Activated CD4-positive, alpha-beta T cell treated with anti-CD3 and anti-CD28 coated beads, Interleukin-2, amount 10 ng/mL, durations not matched to agents 24 days and 14 days (primary cell): Measurements from ENCODE around the gene GMDS. TPM values are rescaled to one million over a fixed set of nuclear protein-coding genes. Genes with fewer than 3 reads are reported as not detected.

Experiments used
- DNase-seq: peaks from one replicate; pipeline ENCODE4 v3.0.0; 2022
- H3K27ac Mint-ChIP-seq: one replicate; pipeline ENCODE4 v1.8.0; 2022; ENCODE audit warnings: mild to moderate bottlenecking, mixed read lengths
- H3K27me3 Mint-ChIP-seq: one replicate; pipeline ENCODE4 v1.8.0; 2022; ENCODE audit warnings: mixed read lengths
- H3K36me3 Mint-ChIP-seq: one replicate; pipeline ENCODE4 v1.8.0; 2022; ENCODE audit warnings: low read depth, mild to moderate bottlenecking, mixed read lengths
- H3K4me1 Mint-ChIP-seq: one replicate; pipeline ENCODE4 v1.8.0; 2021; ENCODE audit warnings: mixed read lengths
- H3K4me3 Mint-ChIP-seq: one replicate; pipeline ENCODE4 v1.8.0; 2022; ENCODE audit warnings: mild to moderate bottlenecking, moderate library complexity, mixed read lengths
- H3K9me3 Mint-ChIP-seq: one replicate; pipeline ENCODE4 v1.8.0; 2021; ENCODE audit warnings: mixed read lengths
- intact Hi-C: fragments of 100-400 bp; cut with micrococcal nuclease; formaldehyde crosslinking; loops from one replicate; pipeline ENCODE4 v1.15.1; 2023
- total RNA-seq: library from RNA; stranded (reverse); gene quantifications from 2 replicates; pipeline ENCODE4 v1.2.3, GENCODE V29; 2022

GMDS gene
- total RNA-seq, 1 donor from 2014 or later, result 47.4 TPM

DNA sequence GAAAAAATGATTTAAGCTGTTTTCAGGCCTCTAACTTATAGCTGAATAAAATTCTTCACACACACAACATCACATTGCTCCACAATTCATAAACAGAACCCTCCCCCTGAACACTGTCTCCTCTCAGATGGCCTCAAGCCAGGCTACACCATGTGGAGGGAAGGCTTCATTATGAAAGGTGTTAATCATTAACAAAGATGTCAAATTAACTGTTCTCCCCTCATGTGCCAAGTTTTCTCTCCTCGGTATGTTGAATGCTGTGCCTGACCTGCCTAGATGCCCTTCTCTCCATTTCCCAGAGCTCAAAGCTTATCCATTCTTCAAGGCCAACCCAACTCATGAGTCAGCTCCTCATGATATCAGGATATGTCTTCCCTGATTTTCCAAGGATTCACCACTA, 210.4 kb downstream of the GMDS start:
- intact Hi-C loops, result no loop called here
- Mint-ChIP-seq H3K4me1 (peaks cover 28% of the 10 kb centered on the region), H3K9me3 (no peaks in the 10 kb centered on the region), H3K27ac (no peak overlapping the region), H3K27me3 (peaks cover 8% of the 10 kb centered on the region), H3K4me3 (no peak overlapping the region), H3K36me3 (peaks cover 1% of the 10 kb centered on the region)
- no peak for DNase-seq

DNA sequence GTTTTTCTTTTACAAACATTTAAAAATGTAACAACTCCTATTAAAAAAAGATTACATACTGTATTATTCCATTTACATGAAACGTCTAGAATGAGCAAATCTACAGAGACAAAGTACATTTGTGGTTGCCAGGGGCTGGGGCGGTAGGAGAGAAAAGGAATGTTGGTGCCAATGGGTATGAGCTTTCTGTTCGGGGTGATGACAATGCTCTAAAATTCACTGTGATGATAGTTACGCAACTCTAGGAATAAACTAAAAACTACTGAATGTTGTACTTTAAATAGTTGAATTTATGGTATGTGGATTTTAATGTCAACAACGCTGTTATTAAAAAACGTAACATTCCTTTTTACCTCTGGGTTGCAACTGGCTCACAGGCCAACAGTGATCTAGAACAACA, 211.1 kb downstream of the GMDS start:
- no peak for DNase-seq
- Mint-ChIP-seq H3K4me3 (no peak overlapping the region), H3K27me3 (peaks cover 8% of the 10 kb centered on the region), H3K36me3 (peaks cover 1% of the 10 kb centered on the region), H3K9me3 (no peaks in the 10 kb centered on the region), H3K27ac (no peak overlapping the region), H3K4me1 (peaks cover 28% of the 10 kb centered on the region)
- intact Hi-C loops, result no loop called here

DNA sequence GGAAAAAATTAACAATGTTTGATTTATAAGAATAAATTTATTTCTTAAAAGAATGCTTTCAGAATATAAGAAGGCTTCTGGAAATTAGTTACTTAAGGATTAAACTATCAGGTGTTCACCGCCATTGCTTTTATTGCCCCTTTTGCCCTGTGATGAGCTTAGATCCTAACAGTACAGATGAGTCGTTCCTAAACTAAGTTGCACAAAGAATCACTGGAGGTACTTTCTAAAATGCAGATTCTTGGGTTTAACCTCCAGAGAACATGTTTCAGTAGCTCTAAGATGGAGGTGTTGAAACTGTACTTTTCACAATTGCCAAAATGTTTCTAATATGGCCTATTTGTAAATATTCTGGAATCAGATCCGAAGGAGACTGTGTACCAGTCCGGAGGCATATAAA, 211.9 kb downstream of the GMDS start:
- intact Hi-C loops, result loop anchor here (1.0 kb wide), 1 partner anchor 48 kb away; no protein-coding TSS in a partner anchor
- no peak overlapping the region for H3K4me3 Mint-ChIP-seq
- H3K36me3 Mint-ChIP-seq, result peaks cover 1% of the 10 kb centered on the region
- peaks cover 26% of the 10 kb centered on the region for H3K4me1 Mint-ChIP-seq
- H3K9me3 Mint-ChIP-seq, result no peaks in the 10 kb centered on the region
- H3K27me3 Mint-ChIP-seq, result peaks cover 7% of the 10 kb centered on the region
- H3K27ac Mint-ChIP-seq, result no peak overlapping the region
- no peak for DNase-seq

DNA sequence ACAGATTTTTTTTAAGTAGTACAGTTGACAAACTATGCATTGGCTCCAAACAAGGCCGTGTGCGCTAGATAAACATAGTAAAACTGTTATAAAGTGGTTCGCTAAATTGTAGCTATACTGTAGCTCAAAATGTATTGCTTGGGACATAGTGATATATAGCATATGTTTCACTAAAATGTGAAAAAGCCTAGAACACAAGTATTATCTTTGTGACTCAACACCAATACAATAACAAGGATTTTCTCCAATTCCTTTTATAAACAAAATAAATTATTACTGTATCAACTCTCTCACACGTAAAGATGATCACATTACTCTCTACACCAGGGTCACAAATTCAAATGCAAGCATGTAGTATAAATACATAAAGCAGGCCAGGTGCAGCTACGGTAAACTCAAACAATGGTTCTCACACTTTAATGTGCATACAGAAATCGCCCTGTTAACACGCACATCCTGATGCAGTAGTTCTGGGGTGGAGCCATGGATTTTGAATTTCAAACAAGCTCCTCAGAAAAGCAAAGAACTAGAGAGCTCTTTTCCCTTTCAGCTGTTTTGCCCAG, 214.6 kb downstream of the GMDS start:
- Mint-ChIP-seq H3K4me3 (no peak overlapping the region), H3K9me3 (no peaks in the 10 kb centered on the region), H3K4me1 (peaks cover 14% of the 10 kb centered on the region), H3K36me3 (no peaks in the 10 kb centered on the region), H3K27ac (no peak overlapping the region), H3K27me3 (no peaks in the 10 kb centered on the region)
- intact Hi-C loops, result no loop called here
- no peak for DNase-seq

DNA sequence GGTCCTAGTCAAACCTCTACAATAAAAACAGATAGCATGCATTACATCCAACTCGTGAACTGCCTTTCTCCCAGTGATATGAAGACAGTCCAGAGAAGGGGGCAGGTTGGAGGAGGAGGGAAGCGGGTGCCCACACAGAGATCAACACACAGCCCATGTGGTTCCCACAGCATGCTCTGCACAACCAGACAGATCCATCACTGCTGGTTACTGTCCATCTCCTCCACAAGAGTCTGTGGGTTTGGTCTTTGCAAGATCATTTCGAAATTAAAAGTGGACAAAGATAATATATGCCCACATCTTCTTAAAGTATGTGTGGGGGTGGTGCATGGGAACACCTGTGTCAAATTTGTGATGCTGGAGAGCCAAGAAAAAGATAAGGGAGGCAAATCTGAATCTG, 215.5 kb downstream of the GMDS start:
- Mint-ChIP-seq H3K4me3 (no peak overlapping the region), H3K36me3 (no peaks in the 10 kb centered on the region), H3K27me3 (no peaks in the 10 kb centered on the region), H3K27ac (no peak overlapping the region), H3K4me1 (peaks cover 11% of the 10 kb centered on the region), H3K9me3 (no peaks in the 10 kb centered on the region)
- DNase-seq, result no peak
- intact Hi-C loops, result no loop called here

DNA sequence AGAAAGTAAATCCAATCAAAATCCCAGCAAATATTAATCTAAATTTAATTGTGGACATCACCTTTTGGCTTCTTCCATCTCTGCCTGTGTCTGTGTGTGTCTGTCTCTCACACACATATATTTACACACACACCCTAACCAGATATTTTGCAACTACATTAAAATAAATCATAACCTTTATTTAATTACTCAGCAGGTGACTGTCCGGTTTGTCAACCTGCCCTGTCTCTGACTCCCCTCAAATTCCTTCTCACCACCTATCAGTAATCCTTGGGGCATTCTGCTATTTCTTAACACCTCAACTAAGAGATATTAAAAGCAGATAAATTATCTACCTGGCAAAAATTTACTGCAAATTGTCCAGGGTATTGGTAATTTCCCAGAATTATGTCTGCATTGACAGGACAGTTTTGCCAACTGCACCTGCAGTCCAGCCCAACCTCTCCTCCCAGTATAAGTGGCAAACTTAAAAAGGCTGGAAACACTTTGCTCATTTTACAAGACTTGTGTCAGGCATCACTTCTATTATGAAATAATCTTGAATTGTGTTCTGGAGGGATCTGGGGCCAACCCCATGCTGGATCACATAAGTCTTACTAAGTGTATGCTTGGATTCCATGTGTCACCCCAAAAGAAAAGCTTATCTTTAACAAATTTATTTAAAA, 216.1 kb downstream of the GMDS start:
- peaks cover 11% of the 10 kb centered on the region for H3K4me1 Mint-ChIP-seq

DNA sequence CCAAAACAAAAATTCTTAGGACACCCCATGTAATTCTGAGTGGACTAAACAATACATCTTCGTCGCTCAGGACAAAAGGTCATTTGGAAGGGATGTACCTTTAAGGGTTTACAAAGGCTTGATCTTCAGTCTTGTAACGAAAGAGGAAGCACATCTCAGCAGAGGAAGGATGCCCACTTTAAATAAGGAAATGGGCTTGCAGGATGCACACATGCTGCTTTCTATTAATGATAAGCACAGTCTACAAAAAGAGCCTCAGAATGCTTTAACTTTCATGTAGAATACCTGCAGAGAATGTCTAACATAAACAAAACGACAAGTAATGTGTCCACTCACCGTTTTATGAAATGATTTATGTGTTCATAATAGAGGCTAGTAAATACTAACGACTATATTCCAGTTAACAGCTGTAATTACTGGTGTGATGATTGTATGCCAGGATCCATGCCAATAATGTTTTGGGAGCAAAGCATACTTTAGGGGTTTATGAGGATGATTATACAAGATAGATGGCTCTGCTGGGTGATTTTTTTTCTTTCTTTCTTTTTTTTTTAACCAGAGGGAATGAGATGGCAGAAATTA, 216.9 kb downstream of the GMDS start:
- Mint-ChIP-seq H3K4me1 (peaks cover 8% of the 10 kb centered on the region), H3K36me3 (no peaks in the 10 kb centered on the region), H3K4me3 (no peak overlapping the region), H3K9me3 (no peaks in the 10 kb centered on the region), H3K27ac (no peak overlapping the region), H3K27me3 (peaks cover 6% of the 10 kb centered on the region)
- DNase-seq, result no peak
- intact Hi-C loops, result no loop called here

More for the DNA sequence above, 216.1 kb downstream of the GMDS start:
- Mint-ChIP-seq H3K27me3 (peaks cover under 1% of the 10 kb centered on the region), H3K27ac (no peak overlapping the region), H3K36me3 (no peaks in the 10 kb centered on the region), H3K4me3 (no peak overlapping the region), H3K9me3 (no peaks in the 10 kb centered on the region)
- intact Hi-C loops, result no loop called here
- no peak for DNase-seq

DNA sequence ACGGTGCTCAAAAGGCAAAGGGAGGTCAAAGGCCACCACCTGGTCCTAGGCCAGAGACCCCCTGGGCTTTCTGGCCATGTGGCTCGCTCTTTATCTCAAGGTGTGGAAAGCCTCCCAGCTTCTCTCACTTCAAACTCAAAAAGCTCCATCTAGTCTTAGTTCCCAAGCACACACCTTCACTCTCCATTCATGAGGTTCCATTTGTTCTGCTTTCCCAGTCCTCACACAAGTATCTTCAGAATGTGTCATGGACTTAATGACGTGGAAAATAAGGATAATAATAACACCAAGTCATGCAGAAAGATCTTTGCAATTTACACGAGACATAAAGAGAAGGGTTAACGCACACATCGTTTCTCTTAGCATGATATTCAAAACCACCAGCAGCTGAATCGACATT, 219.3 kb downstream of the GMDS start:
- no peak for DNase-seq
- no peaks in the 10 kb centered on the region for H3K9me3 Mint-ChIP-seq
- peaks cover 7% of the 10 kb centered on the region for H3K4me1 Mint-ChIP-seq
- H3K27ac Mint-ChIP-seq, result no peak overlapping the region
- H3K4me3 Mint-ChIP-seq, result no peak overlapping the region
- intact Hi-C loops, result no loop called here
- peaks cover 10% of the 10 kb centered on the region for H3K27me3 Mint-ChIP-seq
- no peaks in the 10 kb centered on the region for H3K36me3 Mint-ChIP-seq

DNA sequence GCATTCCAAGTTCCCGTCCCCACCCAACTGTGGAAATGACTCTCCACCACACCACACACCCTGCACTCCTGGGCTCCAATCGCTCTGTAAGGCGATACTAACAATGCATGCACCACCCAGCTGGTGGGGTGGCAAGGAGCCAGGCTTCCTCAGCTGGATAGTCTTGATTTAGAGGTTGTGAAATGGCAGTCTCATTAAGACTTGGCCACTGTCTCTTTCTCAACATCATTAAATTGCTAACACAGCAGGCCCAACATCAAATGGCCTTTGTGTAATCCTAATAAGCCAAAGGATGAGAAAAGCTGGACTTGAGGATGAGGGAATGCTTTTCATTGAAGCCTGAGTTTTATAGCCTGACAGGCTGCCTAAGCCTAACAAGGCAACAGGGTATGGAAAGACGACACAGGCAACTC, 223.7 kb downstream of the GMDS start:
- Mint-ChIP-seq H3K4me3 (no peak overlapping the region), H3K4me1 (peaks cover 4% of the 10 kb centered on the region), H3K9me3 (no peaks in the 10 kb centered on the region), H3K36me3 (no peaks in the 10 kb centered on the region), H3K27ac (no peak overlapping the region), H3K27me3 (peaks cover 10% of the 10 kb centered on the region)
- intact Hi-C loops, result no loop called here
- no peak for DNase-seq

DNA sequence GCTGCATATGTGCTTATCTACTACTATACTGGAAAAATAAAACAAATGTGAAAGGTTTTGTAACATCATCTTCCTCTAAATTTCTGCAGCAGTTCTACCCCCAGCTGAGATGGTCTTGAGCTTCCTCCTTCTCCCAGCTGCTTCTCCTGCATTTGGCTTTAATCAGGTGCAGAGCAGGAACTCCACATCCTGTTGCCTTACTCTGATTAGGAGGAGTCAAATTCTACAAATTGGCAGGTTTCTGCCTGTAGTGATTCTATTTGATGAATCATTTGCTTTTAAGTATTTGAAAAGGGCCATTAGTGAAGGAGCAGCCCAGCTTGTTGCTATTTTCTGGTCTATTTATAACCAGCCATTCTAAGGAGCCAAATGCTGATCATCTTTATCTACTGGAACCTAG, 224.5 kb downstream of the GMDS start:
- Mint-ChIP-seq H3K4me1 (peaks cover 4% of the 10 kb centered on the region), H3K9me3 (no peaks in the 10 kb centered on the region), H3K27ac (no peak overlapping the region), H3K4me3 (no peak overlapping the region), H3K36me3 (no peaks in the 10 kb centered on the region), H3K27me3 (peaks cover 10% of the 10 kb centered on the region)
- intact Hi-C loops, result no loop called here
- DNase-seq, result no peak

DNA sequence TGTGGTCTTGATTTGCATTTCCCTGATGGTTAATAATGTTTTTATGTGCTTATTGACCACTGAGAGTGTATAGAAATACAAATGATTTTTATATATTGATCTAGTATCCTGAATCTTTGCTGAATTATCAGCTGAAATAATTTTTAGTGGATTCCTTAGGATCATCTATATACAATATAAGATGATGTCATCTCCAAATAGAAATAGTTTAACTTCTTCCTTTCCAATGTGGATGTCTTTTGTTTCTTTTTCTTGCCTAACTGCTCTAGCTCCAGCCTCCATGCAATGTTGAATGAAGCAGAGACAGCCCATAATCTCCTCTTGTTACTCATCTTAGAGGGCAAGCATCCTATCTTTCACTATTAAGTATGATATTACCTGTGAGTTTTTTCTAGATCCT, 226.4 kb downstream of the GMDS start:
- Mint-ChIP-seq H3K27ac (no peak overlapping the region), H3K9me3 (peaks cover 11% of the 10 kb centered on the region), H3K27me3 (peaks cover 8% of the 10 kb centered on the region), H3K4me3 (no peak overlapping the region), H3K4me1 (peaks cover 4% of the 10 kb centered on the region), H3K36me3 (no peaks in the 10 kb centered on the region)
- DNase-seq, result no peak
- intact Hi-C loops, result no loop called here

DNA sequence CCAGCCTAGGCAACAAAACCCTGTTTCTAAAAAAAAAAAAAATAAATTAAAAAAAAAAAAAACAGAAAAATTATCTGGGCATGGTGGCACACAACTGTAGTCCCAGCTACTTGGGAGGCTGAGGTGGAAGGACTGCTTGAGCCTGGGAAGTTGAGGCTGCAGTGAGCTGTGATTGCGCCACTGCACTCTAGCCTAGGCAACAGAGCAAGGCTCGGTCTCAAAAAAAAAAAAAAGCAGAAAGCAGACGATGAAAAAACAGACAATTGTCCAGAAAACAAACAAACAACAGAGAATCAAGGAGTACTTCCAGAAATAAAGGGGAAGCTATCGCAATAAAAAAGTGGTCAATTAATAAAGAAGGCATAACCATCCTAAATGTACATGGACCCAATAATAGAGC, 229.4 kb downstream of the GMDS start:
- Mint-ChIP-seq H3K36me3 (no peaks in the 10 kb centered on the region), H3K4me3 (no peak overlapping the region), H3K9me3 (peaks cover 14% of the 10 kb centered on the region), H3K4me1 (peaks cover 2% of the 10 kb centered on the region), H3K27me3 (no peaks in the 10 kb centered on the region), H3K27ac (no peak overlapping the region)
- intact Hi-C loops, result no loop called here
- DNase-seq, result no peak

DNA sequence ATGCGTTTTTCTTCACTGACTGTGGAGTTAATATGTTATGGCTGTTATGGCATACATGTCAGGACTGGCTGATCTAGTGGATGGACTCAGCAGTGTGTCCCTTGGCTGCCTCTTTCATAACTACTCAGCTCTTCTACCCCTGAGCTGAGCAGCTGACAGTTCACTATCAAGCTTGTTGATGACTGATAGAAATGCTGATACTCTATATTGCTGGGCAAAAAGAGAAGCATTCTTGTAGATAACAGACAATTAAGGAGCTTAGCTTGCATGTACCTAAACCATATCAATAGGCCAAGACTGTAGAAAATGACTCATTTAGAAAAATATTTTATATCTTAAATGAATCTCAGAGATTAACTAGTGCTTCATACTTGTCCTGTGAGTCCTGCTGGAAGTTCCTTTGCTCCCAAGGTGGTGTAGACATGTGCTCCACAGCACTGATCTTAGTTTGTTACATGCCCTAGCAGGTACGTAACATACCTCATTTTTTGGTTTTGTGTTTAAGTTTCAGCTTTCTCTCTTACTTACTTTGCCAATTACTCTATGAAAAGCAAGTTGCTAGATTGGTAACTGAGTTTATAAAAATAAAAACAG, 236.9 kb downstream of the GMDS start:
- Mint-ChIP-seq H3K9me3 (peaks cover 3% of the 10 kb centered on the region), H3K4me3 (no peak overlapping the region), H3K27me3 (no peaks in the 10 kb centered on the region), H3K4me1 (no peaks in the 10 kb centered on the region), H3K27ac (no peak overlapping the region), H3K36me3 (peaks cover 2% of the 10 kb centered on the region)
- DNase-seq, result no peak
- intact Hi-C loops, result no loop called here

DNA sequence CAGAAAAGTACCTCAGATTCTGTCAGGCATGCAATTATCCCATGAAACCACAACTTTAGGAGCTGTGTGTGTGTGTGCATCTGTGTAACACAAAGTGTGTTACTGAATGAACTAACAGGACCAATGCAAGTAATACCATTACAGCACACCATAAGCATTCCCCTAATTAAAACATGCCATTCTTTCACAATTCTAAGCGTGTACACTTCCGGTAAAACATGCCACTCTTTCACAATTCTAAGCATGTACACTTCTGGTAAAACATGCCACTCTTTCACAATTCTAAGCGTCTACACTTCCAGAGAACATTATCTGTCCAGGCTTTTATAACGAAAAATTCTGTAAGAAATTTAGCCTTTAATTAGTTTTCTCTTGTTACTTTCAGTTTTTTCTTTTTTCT, 238.2 kb downstream of the GMDS start:
- Mint-ChIP-seq H3K36me3 (peaks cover 2% of the 10 kb centered on the region), H3K9me3 (no peaks in the 10 kb centered on the region), H3K27ac (no peak overlapping the region), H3K4me3 (no peak overlapping the region), H3K4me1 (no peaks in the 10 kb centered on the region), H3K27me3 (no peaks in the 10 kb centered on the region)
- DNase-seq, result no peak
- intact Hi-C loops, result no loop called here
